HG03558 (cell line): Measurements from ENCODE around the gene CPA5.

Experiments
- ATAC-seq: cut with Tn5 transposase; IDR thresholded peaks from one replicate; pipeline ENCODE4 v1.9.1; 2021; ENCODE audit warnings: moderate number of reproducible peaks; ENCODE audit not compliant: unreplicated experiment; ENCODE audit errors: extremely low read depth

CPA5 gene

GRCh38 chr7:130356876-130357611 lies 12.4 kb downstream of the CPA5 start:
- ATAC-seq = no peak

DNA sequence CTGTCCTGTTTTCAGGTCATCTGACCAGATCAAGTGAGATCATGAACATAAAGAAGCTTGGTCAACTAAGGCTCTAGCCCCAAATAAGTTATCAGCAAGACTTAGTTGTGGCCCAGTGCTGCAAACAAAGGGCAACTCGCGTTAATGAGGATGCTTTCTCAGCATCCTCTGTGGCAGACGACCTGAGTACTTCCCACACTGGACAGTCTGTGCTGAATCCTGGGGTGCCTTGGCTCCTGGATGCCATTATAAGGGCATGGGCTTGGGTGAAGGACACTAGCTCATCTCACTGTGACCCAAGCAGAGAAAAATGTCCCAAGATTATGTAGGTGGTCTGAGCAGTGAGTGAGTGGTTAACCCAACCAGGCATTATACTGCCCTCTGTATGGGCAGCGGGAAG lies 13.9 kb downstream of the CPA5 start:
- ATAC-seq = no peak

DNA sequence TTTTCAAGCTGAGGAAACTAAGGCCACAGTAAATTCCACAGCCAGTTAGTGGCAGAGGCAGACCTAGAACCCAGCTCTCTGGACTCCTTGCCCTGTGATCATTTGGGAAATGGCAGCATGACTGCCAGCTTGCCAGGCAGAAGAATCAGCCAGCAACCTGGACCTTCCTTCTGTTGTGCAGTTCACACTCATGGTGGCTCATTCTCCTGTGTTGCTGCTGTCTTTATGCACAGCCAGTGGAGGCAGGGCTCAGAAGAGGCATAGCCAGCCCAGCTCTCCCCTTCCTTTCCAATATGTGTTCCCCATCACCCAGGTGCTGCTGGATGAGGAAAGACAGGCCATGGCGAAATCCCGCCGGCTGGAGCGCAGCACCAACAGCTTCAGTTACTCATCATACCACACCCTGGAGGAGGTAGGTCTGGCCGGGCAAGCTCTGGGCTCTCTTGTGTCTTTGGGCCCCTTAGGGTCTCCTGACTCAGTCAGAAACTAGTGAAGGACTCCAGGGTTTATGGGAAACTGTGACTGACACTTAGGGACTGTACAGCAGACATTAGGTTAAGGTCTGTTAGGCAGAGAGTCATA lies 14.8 kb downstream of the CPA5 start:
- no peak for ATAC-seq

DNA sequence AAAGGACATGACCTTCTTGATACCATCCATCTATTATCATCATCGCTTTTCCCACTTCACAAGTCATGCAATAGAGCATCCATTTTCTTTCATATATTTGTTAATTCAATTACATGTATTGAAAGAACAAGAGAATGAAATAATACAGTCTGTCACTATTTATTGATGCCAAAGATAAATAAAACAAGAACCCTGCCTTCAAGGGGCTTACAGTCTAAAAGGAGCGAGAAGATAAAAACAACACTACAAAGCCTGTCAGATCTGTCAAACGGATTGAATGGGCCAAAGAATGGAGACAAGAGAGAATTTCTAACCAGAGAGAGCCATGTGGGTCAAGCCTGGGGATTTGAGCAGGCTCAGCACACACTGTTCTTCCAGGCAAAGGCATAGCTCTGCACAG lies 15.9 kb downstream of the CPA5 start:
- no peak for ATAC-seq

GRCh38 chr7:130361681-130362080 lies 17.1 kb downstream of the CPA5 start:
- ATAC-seq = no peak

- no peak for ATAC-seq
These were observed 17.7 kb downstream of the CPA5 start for GRCh38 chr7:130362251-130362816.

GRCh38 chr7:130363026-130363847 lies 18.6 kb downstream of the CPA5 start:
- ATAC-seq = no peak

DNA sequence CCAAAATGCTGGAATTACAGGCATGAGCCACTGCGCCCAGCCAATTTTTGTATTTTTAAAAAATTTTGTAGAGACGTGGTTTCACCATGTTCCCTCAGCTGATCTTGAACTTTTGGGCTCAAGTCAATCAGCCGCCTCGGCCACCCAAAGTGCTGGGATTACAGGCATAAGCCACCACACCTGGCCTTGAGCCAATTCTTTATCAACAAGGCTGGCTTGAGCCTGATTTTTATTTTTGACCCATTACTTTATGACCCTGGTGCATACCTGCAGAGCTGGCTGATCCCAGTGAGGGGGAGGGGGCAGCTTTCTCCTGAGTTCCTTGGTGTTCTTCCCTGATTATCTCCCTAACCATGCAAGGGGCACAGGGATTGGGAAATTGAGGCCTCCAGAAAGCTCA lies 19.8 kb downstream of the CPA5 start:
- ATAC-seq = no peak

DNA sequence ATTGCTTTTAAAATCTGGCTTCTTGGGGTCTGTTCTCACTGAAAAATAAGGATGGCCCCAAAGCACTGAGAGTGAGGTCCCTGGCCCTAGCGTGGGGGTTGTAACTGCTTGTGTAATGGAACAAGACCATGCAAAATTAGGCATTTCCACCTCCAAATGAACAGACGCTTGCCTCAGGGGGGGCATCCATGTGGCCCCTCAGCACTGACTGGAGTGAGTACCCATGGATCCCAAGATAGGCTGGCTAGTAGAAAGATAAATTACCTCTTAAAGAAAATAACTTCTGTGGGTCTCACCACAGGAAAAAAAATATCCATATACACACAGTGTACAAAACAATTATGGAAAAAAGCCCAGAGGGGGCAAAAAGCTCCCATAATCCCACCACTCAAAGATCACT lies 20.5 kb downstream of the CPA5 start:
- no peak for ATAC-seq

DNA sequence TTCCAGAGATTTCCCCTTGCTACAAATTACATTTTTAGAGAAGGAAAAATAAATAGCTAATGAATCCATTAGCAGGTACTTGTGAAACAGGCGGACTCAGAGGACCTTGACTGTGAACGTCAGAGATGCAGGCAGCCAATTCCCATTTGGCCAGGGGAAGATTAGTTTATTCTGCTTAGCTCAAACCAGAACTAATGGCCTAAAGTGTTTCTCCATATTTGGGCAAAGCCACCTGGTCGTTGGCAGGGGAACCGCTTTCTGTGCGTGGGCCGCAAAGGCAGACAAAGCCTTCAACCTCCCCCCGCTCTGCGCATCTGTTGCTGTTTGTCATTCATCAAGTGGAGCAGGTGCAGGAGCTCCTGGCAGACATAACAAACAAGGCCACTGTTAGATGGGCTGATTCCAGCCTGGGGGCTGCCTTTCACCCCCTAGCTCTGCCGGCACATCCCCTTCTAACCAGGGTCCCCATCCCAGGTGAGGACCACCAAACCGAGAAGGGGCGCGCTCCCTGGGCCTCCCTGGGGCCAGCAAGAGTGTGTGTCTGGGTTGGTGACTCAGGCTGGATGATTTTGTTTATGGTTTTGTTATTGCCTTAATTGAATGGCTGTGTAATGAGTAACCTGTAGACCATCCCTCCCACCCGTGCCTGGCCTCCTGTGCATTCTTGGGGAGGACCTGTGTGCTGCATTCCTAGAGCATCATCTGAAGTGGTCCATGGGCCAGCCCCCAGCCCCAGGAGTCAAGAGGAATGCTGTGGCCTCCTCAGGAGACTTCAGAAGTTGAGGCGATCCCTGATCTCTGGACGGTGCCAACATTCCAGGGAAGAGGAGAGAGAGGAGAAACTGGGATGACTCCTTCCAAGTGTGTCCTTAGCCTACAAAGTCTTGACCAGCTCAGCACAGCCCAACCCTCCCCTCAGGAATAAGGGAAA lies 21.2 kb downstream of the CPA5 start:
- ATAC-seq = no peak

GRCh38 chr7:130366564-130366963 lies 21.9 kb downstream of the CPA5 start:
- no peak for ATAC-seq

DNA sequence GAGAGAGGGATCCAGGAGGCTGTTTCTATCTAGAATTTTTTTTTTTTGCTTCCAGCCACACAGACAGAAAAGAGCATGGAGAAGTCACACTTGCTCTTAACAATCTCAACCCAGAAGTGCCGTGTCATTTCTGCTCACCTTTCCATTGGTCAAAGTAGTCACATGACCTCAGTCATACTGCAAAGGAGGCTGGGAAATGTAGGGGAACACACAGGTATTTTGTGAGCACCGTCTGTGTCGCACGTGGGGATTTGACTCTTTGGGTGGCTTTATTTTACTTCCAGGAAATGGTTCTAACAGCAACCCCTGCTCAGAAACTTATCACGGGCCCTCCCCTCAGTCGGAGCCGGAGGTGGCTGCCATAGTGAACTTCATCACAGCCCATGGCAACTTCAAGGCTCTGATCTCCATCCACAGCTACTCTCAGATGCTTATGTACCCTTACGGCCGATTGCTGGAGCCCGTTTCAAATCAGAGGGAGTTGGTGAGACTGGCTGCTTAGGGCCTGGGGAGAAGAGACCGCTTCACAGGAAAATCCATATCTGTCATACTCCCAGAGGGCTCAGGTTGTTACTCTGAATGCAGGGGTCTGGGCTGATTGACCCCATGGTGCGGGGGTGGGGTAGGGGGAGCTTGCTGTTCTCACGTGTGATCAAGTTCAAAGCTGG lies 22.6 kb downstream of the CPA5 start:
- ATAC-seq = no peak

GRCh38 chr7:130367836-130368746 lies 23.5 kb downstream of the CPA5 start:
- ATAC-seq = no peak

DNA sequence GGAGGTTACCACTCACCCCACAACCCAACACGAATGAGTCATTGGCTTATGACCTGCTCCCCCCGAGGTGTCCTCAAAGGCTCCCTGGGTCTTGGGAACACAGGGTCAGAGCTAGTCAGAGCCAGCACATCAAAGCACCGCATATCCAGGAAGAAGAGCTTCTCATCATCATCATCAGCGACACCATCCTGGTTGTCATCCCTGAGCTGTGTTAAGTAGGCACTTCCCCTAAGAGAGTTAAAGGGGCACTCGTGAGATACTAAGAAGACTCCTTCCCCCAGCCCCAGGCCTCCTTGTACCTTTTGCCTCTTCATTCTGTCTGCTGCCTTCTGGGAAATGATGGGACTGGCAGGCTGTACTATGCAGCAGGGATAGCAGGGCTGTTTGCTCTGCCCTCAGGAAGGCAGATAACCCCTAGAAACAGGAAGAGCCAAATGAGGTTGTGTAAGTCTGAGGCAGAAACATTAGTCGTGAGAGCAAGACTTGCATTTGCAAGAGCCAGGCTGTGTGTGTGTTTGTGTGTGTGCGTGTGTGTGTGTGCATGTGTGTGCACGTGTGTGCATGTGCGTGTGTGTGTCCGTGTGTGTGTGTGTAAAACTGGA lies 24.6 kb downstream of the CPA5 start:
- no peak for ATAC-seq

DNA sequence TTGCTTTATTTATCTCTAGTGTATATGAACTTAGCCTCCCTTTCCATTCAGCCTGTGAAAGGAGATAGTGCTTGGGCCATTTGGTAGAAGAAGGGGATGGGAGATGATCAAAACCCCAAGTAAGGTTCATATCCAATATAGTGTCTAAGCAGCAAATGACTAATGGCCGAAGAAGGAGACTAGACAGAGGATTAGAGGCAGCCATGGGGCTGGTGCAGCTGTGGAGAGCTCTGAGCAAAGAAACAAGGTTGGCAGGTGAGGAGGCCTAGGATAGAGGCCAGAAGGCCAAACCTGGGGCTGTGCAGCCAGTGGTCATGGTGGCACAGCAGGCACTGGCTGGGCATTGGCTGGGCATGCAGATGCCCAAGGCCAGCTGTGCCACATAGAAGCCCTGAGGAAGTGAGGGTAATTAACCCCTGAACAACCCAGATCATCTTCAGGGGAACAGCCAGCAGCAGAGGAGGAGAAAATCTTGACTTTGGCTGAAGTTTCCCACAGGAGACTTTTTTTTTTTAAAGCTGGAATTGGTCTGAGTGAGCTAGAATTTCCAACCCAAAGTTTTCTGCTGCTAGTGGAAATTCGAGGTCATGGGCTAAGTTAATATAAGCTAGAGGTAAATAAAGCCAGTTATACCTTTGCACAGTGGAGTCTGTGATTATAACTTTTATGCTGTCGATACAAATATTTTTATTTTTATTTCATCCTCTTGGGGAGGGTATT lies 25.4 kb downstream of the CPA5 start:
- ATAC-seq = no peak

- no peak for ATAC-seq
These were observed 26.4 kb downstream of the CPA5 start for GRCh38 chr7:130371046-130371445.

DNA sequence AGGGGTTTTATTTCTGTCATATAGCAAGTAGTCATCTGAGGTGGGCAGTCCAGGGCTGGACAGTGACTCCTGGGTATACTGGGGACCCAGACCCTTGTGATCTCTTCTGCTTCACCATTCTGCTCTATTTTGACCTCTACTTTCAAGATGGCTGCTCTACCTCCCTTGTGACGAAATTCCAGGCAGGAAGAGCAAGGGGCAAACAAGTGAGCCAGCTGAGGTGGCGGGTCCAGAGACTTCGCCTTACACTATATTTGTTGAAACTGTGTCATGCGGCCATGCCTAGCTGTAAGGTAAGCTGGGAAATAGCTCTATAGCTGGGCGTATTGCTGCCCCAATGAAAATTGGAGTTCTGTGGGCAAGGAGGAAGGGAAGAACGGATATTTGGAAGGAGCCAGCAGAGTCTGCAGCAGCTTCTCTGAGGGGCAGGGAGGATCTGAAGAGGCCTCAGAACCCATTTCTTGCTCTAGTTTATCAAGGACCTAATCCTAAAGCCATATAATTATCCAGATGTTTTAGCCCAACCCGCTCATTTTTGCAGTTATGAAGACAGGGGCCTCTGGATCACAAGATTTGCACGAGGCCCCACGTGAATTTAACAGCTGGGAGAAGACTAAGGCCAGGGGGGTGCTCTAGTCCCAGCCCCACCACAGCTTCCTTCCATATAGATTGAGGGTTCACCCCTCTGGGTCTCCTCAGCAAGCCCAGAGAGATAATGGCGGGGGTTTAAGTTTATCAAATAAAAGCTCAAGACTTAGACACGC lies 28.0 kb downstream of the CPA5 start:
- ATAC-seq = no peak
